Camera-type eye (tissue), 1 donor: ENCODE data around the gene RFTN1. TPM values are rescaled to one million over a fixed set of nuclear protein-coding genes. Genes with fewer than 3 reads are reported as not detected.

ENCODE experiments used
- total RNA-seq: library from RNA; depleted of rRNA; stranded (reverse); fragments of >200 nt; gene quantifications from one replicate; pipeline ENCODE4 v1.2.3, GENCODE V29; 2014

RFTN1 gene, protein sequence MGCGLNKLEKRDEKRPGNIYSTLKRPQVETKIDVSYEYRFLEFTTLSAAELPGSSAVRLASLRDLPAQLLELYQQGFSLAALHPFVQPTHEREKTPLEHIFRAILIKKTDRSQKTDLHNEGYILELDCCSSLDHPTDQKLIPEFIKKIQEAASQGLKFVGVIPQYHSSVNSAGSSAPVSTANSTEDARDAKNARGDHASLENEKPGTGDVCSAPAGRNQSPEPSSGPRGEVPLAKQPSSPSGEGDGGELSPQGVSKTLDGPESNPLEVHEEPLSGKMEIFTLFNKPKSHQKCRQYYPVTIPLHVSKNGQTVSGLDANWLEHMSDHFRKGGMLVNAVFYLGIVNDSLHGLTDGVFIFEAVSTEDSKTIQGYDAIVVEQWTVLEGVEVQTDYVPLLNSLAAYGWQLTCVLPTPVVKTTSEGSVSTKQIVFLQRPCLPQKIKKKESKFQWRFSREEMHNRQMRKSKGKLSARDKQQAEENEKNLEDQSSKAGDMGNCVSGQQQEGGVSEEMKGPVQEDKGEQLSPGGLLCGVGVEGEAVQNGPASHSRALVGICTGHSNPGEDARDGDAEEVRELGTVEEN
- 44.2 TPM for total RNA-seq

DNA sequence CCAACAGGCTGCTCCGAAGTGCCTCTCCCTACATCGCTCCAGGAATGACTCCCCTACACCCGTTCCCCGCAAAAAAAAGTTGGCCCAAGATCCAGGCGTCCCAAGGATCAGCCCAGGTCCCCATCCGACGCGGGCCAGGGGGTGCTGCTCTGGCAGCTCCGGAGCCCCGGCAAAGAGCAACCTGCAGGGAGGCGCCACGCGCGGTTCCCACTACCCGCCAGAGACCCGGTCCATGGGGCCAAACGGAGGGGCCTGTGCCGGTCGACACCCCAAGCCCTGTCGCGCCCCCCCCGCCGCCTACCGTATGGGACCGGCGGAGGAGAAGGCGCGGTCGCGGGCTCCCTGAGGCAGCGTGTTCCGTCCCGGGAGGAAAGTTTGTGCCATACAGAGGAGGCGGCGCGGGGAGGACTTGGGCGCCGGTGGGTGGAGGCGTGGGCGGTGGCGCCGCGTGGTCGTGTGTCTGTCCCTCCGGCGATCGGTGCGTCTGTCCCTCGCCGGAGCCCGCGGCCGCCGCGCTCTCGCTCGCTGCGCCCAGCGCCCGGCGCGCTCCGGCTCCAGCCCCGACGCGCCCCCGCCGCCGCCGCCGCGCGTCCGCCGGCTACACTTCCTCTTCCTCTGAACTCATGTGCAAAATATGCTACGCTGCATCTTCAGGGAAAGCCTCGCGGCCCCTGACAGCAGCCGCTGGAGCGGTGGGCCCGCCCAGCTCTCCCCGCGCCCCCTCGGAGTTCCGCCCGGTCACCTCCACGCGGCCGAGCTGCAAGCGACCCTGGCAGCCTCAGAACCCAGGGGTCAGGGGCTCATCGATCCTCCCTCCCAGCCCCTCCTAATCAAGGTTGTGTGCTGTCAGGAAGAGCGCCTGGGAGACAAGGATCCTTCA is at the start of gene RFTN1:
Gene RFTN1 (minus strand): TSS at position 559 of the 880 bp plus-strand sequence. CDS start 19,830 bp downstream, outside the sequence.

Other genes starting within 250 kb of the RFTN1 start
- gene DPH3, start 248.8 kb downstream of the RFTN1 start, total RNA-seq = 23.2 TPM
- 27.4 TPM for gene OXNAD1, start 248.5 kb downstream of the RFTN1 start, total RNA-seq
- not detected for gene DAZL, start 91.7 kb upstream of the RFTN1 start, total RNA-seq